Smooth muscle cell of the pulmonary artery (primary cell): ENCODE data around the gene KRTAP13-4. TPM values are rescaled to one million over a fixed set of nuclear protein-coding genes. Genes with fewer than 3 reads are reported as not detected.

Experiments used
- total RNA-seq: library from RNA; depleted of rRNA; stranded (reverse); fragments of >200 nt; gene quantifications from 2 replicates; pipeline ENCODE4 v1.2.3, GENCODE V29; 2014

The KRTAP13-4 gene
- not detected in 2 replicates for total RNA-seq

GRCh38 chr21:30430170-30430655 lies at the start of gene KRTAP13-4:
Gene KRTAP13-4, plus strand, starts transcription at chr21:30430220. Its CDS starts 56 bp downstream, at chr21:30430276.

GRCh38 chr21:30395731-30396130 lies 34.3 kb upstream of the KRTAP13-4 start, which contains the start of gene KRTAP13-1:
Gene KRTAP13-1, plus strand, starts transcription at chr21:30396031. Its CDS starts 56 bp downstream, at chr21:30396087.

GRCh38 chr21:30425826-30426225 lies 4.2 kb upstream of the KRTAP13-4 start, which contains the start of gene KRTAP13-3:
Gene KRTAP13-3, minus strand, starts transcription at chr21:30425926. Its CDS starts 14 bp downstream, at chr21:30425912.

GRCh38 chr21:30439975-30440374 lies 10.0 kb downstream of the KRTAP13-4 start, which contains the start of gene KRTAP15-1:
Gene KRTAP15-1, plus strand, starts transcription at chr21:30440275. Its CDS starts 53 bp downstream, at chr21:30440328.

GRCh38 chr21:30480145-30480544 lies 50.1 kb downstream of the KRTAP13-4 start, which contains the start of gene KRTAP19-1:
Gene KRTAP19-1, minus strand, starts transcription at chr21:30480367. Its CDS starts 50 bp downstream, at chr21:30480317.

Other genes with a start within 250 kb of the KRTAP13-4 start
- not detected in 2 replicates for gene CLDN8, start 214.1 kb upstream of the KRTAP13-4 start, total RNA-seq
- gene KRTAP24-1, start 147.3 kb upstream of the KRTAP13-4 start, total RNA-seq = not detected in 2 replicates
- gene KRTAP25-1, start 140.7 kb upstream of the KRTAP13-4 start, total RNA-seq = not detected in 2 replicates
- not detected in 2 replicates for gene KRTAP26-1, start 109.9 kb upstream of the KRTAP13-4 start, total RNA-seq
- not detected in 2 replicates for gene KRTAP27-1, start 92.5 kb upstream of the KRTAP13-4 start, total RNA-seq
- not detected in 2 replicates for gene KRTAP23-1, start 81.6 kb upstream of the KRTAP13-4 start, total RNA-seq
- not detected in 2 replicates for gene KRTAP13-2, start 57.9 kb upstream of the KRTAP13-4 start, total RNA-seq
- not detected in 2 replicates for gene KRTAP13-1, start 34.2 kb upstream of the KRTAP13-4 start, total RNA-seq
- gene KRTAP13-3, start 4.3 kb upstream of the KRTAP13-4 start, total RNA-seq = not detected in 2 replicates
- not detected in 2 replicates for gene KRTAP15-1, start 10.1 kb downstream of the KRTAP13-4 start, total RNA-seq
- gene KRTAP19-1, start 50.1 kb downstream of the KRTAP13-4 start, total RNA-seq = not detected in 2 replicates
- not detected in 2 replicates for gene KRTAP19-2, start 57.2 kb downstream of the KRTAP13-4 start, total RNA-seq
- gene KRTAP19-3, start 61.8 kb downstream of the KRTAP13-4 start, total RNA-seq = not detected in 2 replicates
- gene KRTAP19-4, start 66.9 kb downstream of the KRTAP13-4 start, total RNA-seq = not detected in 2 replicates
- not detected in 2 replicates for gene KRTAP19-5, start 71.9 kb downstream of the KRTAP13-4 start, total RNA-seq
- not detected in 2 replicates for gene KRTAP19-6, start 111.6 kb downstream of the KRTAP13-4 start, total RNA-seq
- gene KRTAP19-7, start 131.1 kb downstream of the KRTAP13-4 start, total RNA-seq = not detected in 2 replicates
- not detected in 2 replicates for gene KRTAP22-2, start 160.2 kb downstream of the KRTAP13-4 start, total RNA-seq
- not detected in 2 replicates for gene KRTAP6-3, start 162.2 kb downstream of the KRTAP13-4 start, total RNA-seq
- gene KRTAP6-2, start 168.7 kb downstream of the KRTAP13-4 start, total RNA-seq = not detected in 2 replicates
- not detected in 2 replicates for gene KRTAP22-1, start 170.9 kb downstream of the KRTAP13-4 start, total RNA-seq
- gene KRTAP6-1, start 183.7 kb downstream of the KRTAP13-4 start, total RNA-seq = not detected in 2 replicates
- not detected in 2 replicates for gene KRTAP20-1, start 186.2 kb downstream of the KRTAP13-4 start, total RNA-seq
- not detected in 2 replicates for gene KRTAP20-4, start 190.4 kb downstream of the KRTAP13-4 start, total RNA-seq
- gene KRTAP20-2, start 205.0 kb downstream of the KRTAP13-4 start, total RNA-seq = not detected in 2 replicates
- gene KRTAP20-3, start 212.6 kb downstream of the KRTAP13-4 start, total RNA-seq = not detected in 2 replicates